Peyer's patch (tissue), 4 donors: ENCODE results near the gene RAB41.

Experiments used
- POLR2A ChIP-seq, 2 donors: fragments of 450-650 bp; IDR thresholded peaks; one replicate each; pipeline ENCODE4 v1.5.1; 2017; ENCODE audit warnings: antibody characterized with exemption in 2 of 2, mild to moderate bottlenecking in 2 of 2, moderate library complexity in 2 of 2
- TF ChIP-seq, protein P1 (sequence below), 6 experiments: fragments of 450-650 bp in 4 of 6; fragments of 200-600 bp in 2 of 6; sonication (generic) in 1 of 6; IDR thresholded peaks; one replicate each; pipeline ENCODE4 v1.5.1; 2017 to 2019; ENCODE audit warnings: antibody characterized with exemption in 6 of 6, mild to moderate bottlenecking in 3 of 6, moderate library complexity in 1 of 6

DNA sequence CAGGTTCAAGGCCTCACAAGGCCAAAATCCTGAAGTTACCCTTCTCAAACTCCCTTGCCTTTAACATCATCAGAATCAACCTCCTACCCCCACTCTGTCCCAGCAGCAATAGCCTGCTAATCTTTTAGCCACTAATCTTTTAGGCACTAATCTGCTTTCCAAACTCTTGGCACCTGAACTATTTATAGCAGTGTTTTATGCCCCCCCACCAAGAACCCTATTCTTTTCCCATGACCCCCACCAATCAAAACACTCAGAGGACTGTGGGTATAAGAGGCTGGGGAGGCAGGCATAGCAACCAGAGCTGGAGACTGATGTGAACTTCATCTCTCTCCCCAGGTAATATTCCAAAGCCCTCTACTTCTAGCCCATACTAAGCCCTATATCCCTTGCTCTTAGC is 13.9 kb upstream of the RAB41 start, which contains the start of gene ARR3:
- no peak for TF ChIP-seq POLR2A (IDR thresholded peaks at IDR 0.05)
- TF ChIP-seq, protein P1, sequence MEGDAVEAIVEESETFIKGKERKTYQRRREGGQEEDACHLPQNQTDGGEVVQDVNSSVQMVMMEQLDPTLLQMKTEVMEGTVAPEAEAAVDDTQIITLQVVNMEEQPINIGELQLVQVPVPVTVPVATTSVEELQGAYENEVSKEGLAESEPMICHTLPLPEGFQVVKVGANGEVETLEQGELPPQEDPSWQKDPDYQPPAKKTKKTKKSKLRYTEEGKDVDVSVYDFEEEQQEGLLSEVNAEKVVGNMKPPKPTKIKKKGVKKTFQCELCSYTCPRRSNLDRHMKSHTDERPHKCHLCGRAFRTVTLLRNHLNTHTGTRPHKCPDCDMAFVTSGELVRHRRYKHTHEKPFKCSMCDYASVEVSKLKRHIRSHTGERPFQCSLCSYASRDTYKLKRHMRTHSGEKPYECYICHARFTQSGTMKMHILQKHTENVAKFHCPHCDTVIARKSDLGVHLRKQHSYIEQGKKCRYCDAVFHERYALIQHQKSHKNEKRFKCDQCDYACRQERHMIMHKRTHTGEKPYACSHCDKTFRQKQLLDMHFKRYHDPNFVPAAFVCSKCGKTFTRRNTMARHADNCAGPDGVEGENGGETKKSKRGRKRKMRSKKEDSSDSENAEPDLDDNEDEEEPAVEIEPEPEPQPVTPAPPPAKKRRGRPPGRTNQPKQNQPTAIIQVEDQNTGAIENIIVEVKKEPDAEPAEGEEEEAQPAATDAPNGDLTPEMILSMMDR (IDR thresholded peaks at IDR 0.05): no peak
